Left lung (tissue), 10 donors: ENCODE results near the gene TPCN2. TPM values are rescaled to one million over a fixed set of nuclear protein-coding genes. Genes with fewer than 3 reads are reported as not detected.
"Not testable (repeated sequence)": the region's sequence is repeated elsewhere in the genome, so short reads cannot be mapped to it uniquely, and the experiment has no call there.

ENCODE experiments used
- ATAC-seq: fragments of 200-7000 bp; cut with Tn5 transposase; one replicate; pipeline ENCODE4 v1.9.1; 2020; ENCODE audit warnings: moderate library complexity
- DNase-seq, 4 donors: peaks; one replicate each; pipeline ENCODE4 v3.0.0-alpha.2; 2013 to 2020
- H3K27ac ChIP-seq, 2 donors: fragments of 200-600 bp; sonication (generic) in 1 of 2; one replicate each; pipeline versions ENCODE4 v1.5.0 to v1.8.0; 2020 to 2021
- H3K27me3 ChIP-seq, 2 donors: fragments of 200-600 bp; sonication (generic) in 1 of 2; one replicate each; pipeline versions ENCODE4 v1.5.0 to v1.8.0; 2020 to 2021
- H3K36me3 ChIP-seq, 2 donors: fragments of 200-600 bp; sonication (generic) in 1 of 2; one replicate each; pipeline versions ENCODE4 v1.5.0 to v1.8.0; 2020 to 2021
- H3K4me1 ChIP-seq, 2 donors: fragments of 200-600 bp; one replicate each; pipeline ENCODE4 v1.8.0; 2021
- H3K4me3 ChIP-seq, 2 donors: fragments of 200-600 bp; sonication (generic) in 1 of 2; one replicate each; pipeline versions ENCODE4 v1.5.0 to v1.8.0; 2020 to 2021; ENCODE audit warnings: mild to moderate bottlenecking in 1 of 2
- H3K9me3 ChIP-seq, 2 donors: fragments of 200-600 bp; sonication (generic) in 1 of 2; one replicate each; pipeline versions ENCODE4 v1.5.0 to v1.8.0; 2020 to 2021
- CTCF ChIP-seq, 2 donors: fragments of 200-600 bp; sonication (generic) in 1 of 2; IDR thresholded peaks; one replicate each; pipeline versions ENCODE4 v1.5.0 to v1.8.0; 2021; ENCODE audit warnings: antibody characterized with exemption in 2 of 2
- intact Hi-C, 2 donors: fragments of 100-400 bp; cut with DNase I; formaldehyde crosslinking; loops; one replicate each; pipeline versions ENCODE4 v1.11.2 to v1.14.2; 2022
- polyA plus RNA-seq, 6 donors: library from polyadenylated mRNA; unstranded; fragments of 120-200 nt; gene quantifications; one replicate each; pipeline ENCODE4 v1.2.1, GENCODE V29; 2013; ENCODE audit not compliant: insufficient read length in 6 of 6
- total RNA-seq, 2 donors: library from RNA; stranded (reverse); fragmentation: NEBNext Ultra II Directional; extraction: Animal tissue kit (Norgen Biotek cat#: 25700); gene quantifications; one replicate each; pipeline ENCODE4 v1.2.1, GENCODE V29; 2021
- donor health status: DM: no; HTN: yes; CAD: no.
- donor health status: DM: no; HTN: no; CAD: no.

The TPCN2 gene
- total and polyA plus RNA-seq, 8 donors: 12.1 to 22.0 (median 14.9) TPM

GRCh38 chr11:69135420-69136363 lies 87.0 kb downstream of the TPCN2 start:
- no peak for TF ChIP-seq CTCF (IDR thresholded peaks at IDR 0.05)
- peak in 1 of 4 donors; percentile 19 for DNase-seq
- Histone ChIP-seq H3K4me1 (peaks cover 0 to 7% of the 10 kb centered on the region in 2 donors), H3K27me3 (no peaks in the 10 kb centered on the region), H3K36me3 (no peaks in the 10 kb centered on the region), H3K27ac (no peak overlapping the region), H3K4me3 (no peak overlapping the region), H3K9me3 (peaks cover 0 to 8% of the 10 kb centered on the region in 2 donors)
- ATAC-seq: no peak
- intact Hi-C loops: no loop called here

GRCh38 chr11:69136471-69136870 lies 87.7 kb downstream of the TPCN2 start:
- DNase-seq: peak in 2 of 4 donors; percentile 13 to 59
- intact Hi-C loops: no loop called here
- Histone ChIP-seq H3K27ac (no peak overlapping the region), H3K4me3 (no peak overlapping the region), H3K27me3 (no peaks in the 10 kb centered on the region), H3K9me3 (peaks cover 0 to 8% of the 10 kb centered on the region in 2 donors), H3K36me3 (no peaks in the 10 kb centered on the region), H3K4me1 (peaks cover 0 to 6% of the 10 kb centered on the region in 2 donors)
- ATAC-seq: no peak
- TF ChIP-seq CTCF (IDR thresholded peaks at IDR 0.05): no peak

- DNase-seq: peak in 1 of 4 donors; percentile 25
- Histone ChIP-seq H3K27me3 (no peaks in the 10 kb centered on the region), H3K27ac (no peak overlapping the region), H3K9me3 (peaks cover 0 to 8% of the 10 kb centered on the region in 2 donors), H3K4me1 (no peaks in the 10 kb centered on the region), H3K4me3 (no peak overlapping the region), H3K36me3 (no peaks in the 10 kb centered on the region)
- peak; percentile 42 for ATAC-seq
- TF ChIP-seq CTCF (IDR thresholded peaks at IDR 0.05): no peak
- intact Hi-C loops: no loop called here
Observed at GRCh38 chr11:69137151-69137844, 88.6 kb downstream of the TPCN2 start.

GRCh38 chr11:69138265-69138664 lies 89.5 kb downstream of the TPCN2 start:
- no peak overlapping the region for H3K4me3 ChIP-seq
- H3K4me1 ChIP-seq: no peaks in the 10 kb centered on the region
- H3K9me3 ChIP-seq: peaks cover 0 to 3% of the 10 kb centered on the region in 2 donors
- no peaks in the 10 kb centered on the region for H3K27me3 ChIP-seq
- peak; percentile 41 for ATAC-seq
- no peak overlapping the region for H3K27ac ChIP-seq
- no peak for TF ChIP-seq CTCF (IDR thresholded peaks at IDR 0.05)
- peak in 1 of 4 donors; percentile 28 for DNase-seq
- no peaks in the 10 kb centered on the region for H3K36me3 ChIP-seq
- intact Hi-C loops: no loop called here

GRCh38 chr11:69140161-69140560 lies 91.4 kb downstream of the TPCN2 start:
- H3K27me3 ChIP-seq, H3K4me1 ChIP-seq, H3K4me3 ChIP-seq, H3K9me3 ChIP-seq, intact Hi-C loops, H3K27ac ChIP-seq, ATAC-seq, H3K36me3 ChIP-seq: not testable (repeated sequence)
- peak in 1 of 4 donors; percentile 18 for DNase-seq
